ENCODE measurements around the gene HOXD11. TPM values are rescaled to one million over a fixed set of nuclear protein-coding genes. Genes with fewer than 3 reads are reported as not detected.

HOXD11 gene
- total RNA-seq, 4 donors from 2014 or later: 0.24 TPM; not detected in 3

GRCh38 chr2:176074919-176075425, 32.1 kb upstream of the HOXD11 start:
- ATAC-seq (no peak), DNase-seq (no peak)
- in situ Hi-C loops (cut with MboI; ENCODE audit: low sequenced_read_pairs in 4 of 4) (loop anchor here in 3 of 4 donors (10.0 to 25.0 kb wide), 2 partner anchors 390 to 713 kb away; no protein-coding TSS in a partner anchor), intact Hi-C loops (cut with DNase I; ENCODE audit: low total_unique reads) (loop anchor here (2.0 to 5.0 kb wide), 2 partner anchors 18 to 37 kb away; partner anchors contain the start of gene HOXD13)
- H3K4me3 ChIP-seq: no peak overlapping the region
- H3K9me3 ChIP-seq: no peaks in the 10 kb centered on the region
- no peak overlapping the region for H3K27ac ChIP-seq
- H3K36me3 ChIP-seq: no peaks in the 10 kb centered on the region
- peaks cover 97 to 100% (median 98%) of the 10 kb centered on the region in 3 donors for H3K27me3 ChIP-seq
- H3K4me1 ChIP-seq: peaks cover 10 to 18% of the 10 kb centered on the region in 2 donors
- TF ChIP-seq POLR2A (IDR thresholded peaks at IDR 0.05): no peak
- TF ChIP-seq, protein P1, sequence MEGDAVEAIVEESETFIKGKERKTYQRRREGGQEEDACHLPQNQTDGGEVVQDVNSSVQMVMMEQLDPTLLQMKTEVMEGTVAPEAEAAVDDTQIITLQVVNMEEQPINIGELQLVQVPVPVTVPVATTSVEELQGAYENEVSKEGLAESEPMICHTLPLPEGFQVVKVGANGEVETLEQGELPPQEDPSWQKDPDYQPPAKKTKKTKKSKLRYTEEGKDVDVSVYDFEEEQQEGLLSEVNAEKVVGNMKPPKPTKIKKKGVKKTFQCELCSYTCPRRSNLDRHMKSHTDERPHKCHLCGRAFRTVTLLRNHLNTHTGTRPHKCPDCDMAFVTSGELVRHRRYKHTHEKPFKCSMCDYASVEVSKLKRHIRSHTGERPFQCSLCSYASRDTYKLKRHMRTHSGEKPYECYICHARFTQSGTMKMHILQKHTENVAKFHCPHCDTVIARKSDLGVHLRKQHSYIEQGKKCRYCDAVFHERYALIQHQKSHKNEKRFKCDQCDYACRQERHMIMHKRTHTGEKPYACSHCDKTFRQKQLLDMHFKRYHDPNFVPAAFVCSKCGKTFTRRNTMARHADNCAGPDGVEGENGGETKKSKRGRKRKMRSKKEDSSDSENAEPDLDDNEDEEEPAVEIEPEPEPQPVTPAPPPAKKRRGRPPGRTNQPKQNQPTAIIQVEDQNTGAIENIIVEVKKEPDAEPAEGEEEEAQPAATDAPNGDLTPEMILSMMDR (IDR thresholded peaks at IDR 0.05 in 4 of 5, conservative IDR thresholded peaks at IDR 0.05 in 1 of 5): no peak

- Histone ChIP-seq H3K4me1 (peaks cover 12 to 18% of the 10 kb centered on the region in 2 donors), H3K27ac (no peak overlapping the region), H3K36me3 (no peaks in the 10 kb centered on the region), H3K27me3 (peaks cover 93 to 97% (median 94%) of the 10 kb centered on the region in 3 donors), H3K9me3 (no peaks in the 10 kb centered on the region), H3K4me3 (no peak overlapping the region)
- ATAC-seq (no peak), DNase-seq (no peak)
- intact Hi-C loops (cut with DNase I; ENCODE audit: low total_unique reads) (loop anchor here (2.0 to 5.0 kb wide), 2 partner anchors 17 to 37 kb away; partner anchors contain the start of gene HOXD13), in situ Hi-C loops (cut with MboI; ENCODE audit: low sequenced_read_pairs in 4 of 4) (loop anchor here in 3 of 4 donors (10.0 to 25.0 kb wide), 2 partner anchors 391 to 713 kb away; no protein-coding TSS in a partner anchor)
- no peak for TF ChIP-seq POLR2A (IDR thresholded peaks at IDR 0.05)
- TF ChIP-seq, protein P1 (IDR thresholded peaks at IDR 0.05 in 4 of 5, conservative IDR thresholded peaks at IDR 0.05 in 1 of 5): no peak
These were observed 31.6 kb upstream of the HOXD11 start for GRCh38 chr2:176075481-176075880.

DNA sequence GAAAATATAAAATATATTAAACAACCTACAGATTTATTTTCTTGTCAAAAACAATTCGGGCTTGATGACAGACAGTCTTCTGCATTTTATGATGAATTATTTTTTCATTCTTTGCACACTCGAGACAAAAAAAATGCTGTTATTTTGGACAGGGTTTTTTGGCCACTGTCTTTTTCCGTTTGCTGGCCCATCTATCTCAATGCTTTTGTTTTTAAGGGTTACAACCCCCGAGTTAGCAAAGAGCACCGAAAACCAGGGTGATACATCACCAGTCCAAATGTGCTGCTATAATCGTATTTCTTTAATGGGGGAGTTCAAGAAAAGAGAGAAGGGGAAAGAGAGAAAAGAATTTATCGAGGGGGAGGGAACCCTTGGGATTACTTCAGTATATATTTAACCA, 31.0 kb upstream of the HOXD11 start:
- H3K27ac ChIP-seq: no peak overlapping the region
- peaks cover 14 to 18% of the 10 kb centered on the region in 2 donors for H3K4me1 ChIP-seq
- DNase-seq: no peak
- ATAC-seq: no peak
- no peak for TF ChIP-seq POLR2A (IDR thresholded peaks at IDR 0.05)
- TF ChIP-seq, protein P1 (IDR thresholded peaks at IDR 0.05 in 4 of 5, conservative IDR thresholded peaks at IDR 0.05 in 1 of 5): no peak
- intact Hi-C loops (cut with DNase I; ENCODE audit: low total_unique reads): loop anchor here (5.0 kb wide), 1 partner anchor 36 kb away; no protein-coding TSS in a partner anchor
- H3K27me3 ChIP-seq: peaks cover 93 to 97% (median 94%) of the 10 kb centered on the region in 3 donors
- no peak overlapping the region for H3K4me3 ChIP-seq
- H3K9me3 ChIP-seq: no peaks in the 10 kb centered on the region
- in situ Hi-C loops (cut with MboI; ENCODE audit: low sequenced_read_pairs in 4 of 4): loop anchor here in 3 of 4 donors (10.0 to 25.0 kb wide), 2 partner anchors 391 to 714 kb away; no protein-coding TSS in a partner anchor
- no peaks in the 10 kb centered on the region for H3K36me3 ChIP-seq

- no peak for TF ChIP-seq POLR2A (IDR thresholded peaks at IDR 0.05)
- TF ChIP-seq, protein P1 (IDR thresholded peaks at IDR 0.05 in 4 of 5, conservative IDR thresholded peaks at IDR 0.05 in 1 of 5): no peak
- no peak overlapping the region for H3K27ac ChIP-seq
- H3K4me1 ChIP-seq: peaks cover 14 to 18% of the 10 kb centered on the region in 2 donors
- in situ Hi-C loops (cut with MboI; ENCODE audit: low sequenced_read_pairs in 4 of 4): loop anchor here in 3 of 4 donors (10.0 to 25.0 kb wide), 2 partner anchors 392 to 714 kb away; no protein-coding TSS in a partner anchor
- no peak for ATAC-seq
- H3K4me3 ChIP-seq: no peak overlapping the region
- DNase-seq: no peak
- no peaks in the 10 kb centered on the region for H3K9me3 ChIP-seq
- intact Hi-C loops (cut with DNase I; ENCODE audit: low total_unique reads): loop anchor here (5.0 kb wide), 1 partner anchor 36 kb away; no protein-coding TSS in a partner anchor
- H3K36me3 ChIP-seq: no peaks in the 10 kb centered on the region
- H3K27me3 ChIP-seq: peaks cover 93 to 97% (median 94%) of the 10 kb centered on the region in 3 donors
These were observed 30.3 kb upstream of the HOXD11 start for GRCh38 chr2:176076796-176077195.

All from gastrocnemius medialis (tissue), 4 donors.